M059J (cell line): ENCODE measurements around the gene HRH1. TPM values are rescaled to one million over a fixed set of nuclear protein-coding genes. Genes with fewer than 3 reads are reported as not detected.

Experiments
- DNase-seq: peaks from one replicate; pipeline ENCODE4 v3.0.0-alpha.2; 2012; ENCODE audit warnings: low read depth
- total RNA-seq: library from RNA; depleted of rRNA; stranded (reverse); fragments of >200 nt; shearing (Covaris generic); gene quantifications from 2 replicates; pipeline ENCODE4 v1.2.3, GENCODE V29; 2014

Gene HRH1
- total RNA-seq, 1 experiment from 2014 or later, result 21.8 TPM

GRCh38 chr3:11168881-11169805, 14.8 kb downstream of the HRH1 start:
- peak; percentile 88 for DNase-seq

DNA sequence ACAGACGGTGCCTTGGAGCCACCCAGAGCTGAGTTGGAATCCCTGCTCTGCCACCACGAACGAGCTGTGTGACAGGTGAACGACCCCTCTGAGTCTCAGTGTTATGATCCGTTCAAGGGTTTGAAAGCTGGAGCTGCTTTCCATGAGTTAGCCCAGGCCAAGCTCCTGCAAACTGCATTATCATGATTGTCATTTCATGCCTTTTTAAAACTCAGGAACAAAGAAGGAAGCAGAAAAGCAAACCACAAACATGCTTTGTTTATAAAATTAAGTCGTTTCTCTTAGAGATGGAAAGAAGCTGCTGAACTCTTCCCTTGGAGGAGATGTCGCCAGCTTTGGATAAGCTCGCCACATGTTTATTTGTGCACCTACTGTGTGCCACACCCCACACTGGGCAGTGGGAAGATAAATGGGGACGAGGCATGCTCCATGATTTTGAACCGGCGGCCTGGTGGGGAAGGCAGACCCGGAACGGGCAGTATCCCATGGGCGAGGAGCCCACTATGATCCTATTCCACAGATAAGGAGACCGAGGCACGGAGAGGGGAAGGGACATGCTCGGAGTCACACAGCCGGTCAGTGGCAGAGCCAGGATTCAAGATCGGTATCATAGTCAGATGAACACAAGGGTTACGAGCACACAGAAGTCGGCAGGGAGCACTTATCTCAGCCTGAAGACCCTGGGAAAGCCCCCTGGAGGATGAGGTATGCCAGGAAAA, 15.9 kb downstream of the HRH1 start:
- peak; percentile 66 for DNase-seq

- no peak for DNase-seq
Measured at GRCh38 chr3:11172096-11172690, 17.9 kb downstream of the HRH1 start.

- DNase-seq, result no peak
Measured at GRCh38 chr3:11173828-11174465, 19.7 kb downstream of the HRH1 start.

GRCh38 chr3:11178421-11178820, 24.1 kb downstream of the HRH1 start:
- no peak for DNase-seq

DNA sequence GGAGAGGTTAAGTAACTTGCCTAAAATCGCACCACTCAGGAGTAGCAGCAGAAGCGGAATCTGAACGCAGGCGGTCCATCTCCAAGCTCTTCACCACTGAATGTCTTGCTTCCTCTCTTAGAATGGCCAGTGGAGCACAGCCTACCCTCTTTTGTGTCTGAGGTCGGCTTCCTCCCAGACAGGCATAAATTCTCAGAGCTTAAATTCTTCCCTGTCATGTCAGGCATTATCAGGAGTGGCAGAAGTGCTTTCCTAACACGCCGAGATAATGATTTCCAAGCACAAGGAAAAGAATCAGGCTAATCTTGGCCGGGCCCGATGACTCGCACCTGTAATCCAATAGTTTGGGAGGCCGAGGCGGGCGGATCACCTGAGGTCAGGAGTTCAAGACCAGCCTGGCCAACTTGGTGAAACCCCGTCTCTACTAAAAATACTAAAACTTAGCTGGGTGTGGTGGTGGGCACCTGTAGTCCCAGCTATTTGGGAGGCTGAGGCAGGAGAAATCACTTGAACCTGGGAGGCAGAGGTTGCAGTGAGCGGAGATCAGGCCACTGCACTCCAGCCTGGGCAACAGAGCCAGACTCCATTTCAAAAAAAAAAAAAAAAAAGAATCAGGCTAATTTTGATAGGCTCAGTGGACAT, 30.2 kb downstream of the HRH1 start:
- DNase-seq, result peak; percentile 42

DNA sequence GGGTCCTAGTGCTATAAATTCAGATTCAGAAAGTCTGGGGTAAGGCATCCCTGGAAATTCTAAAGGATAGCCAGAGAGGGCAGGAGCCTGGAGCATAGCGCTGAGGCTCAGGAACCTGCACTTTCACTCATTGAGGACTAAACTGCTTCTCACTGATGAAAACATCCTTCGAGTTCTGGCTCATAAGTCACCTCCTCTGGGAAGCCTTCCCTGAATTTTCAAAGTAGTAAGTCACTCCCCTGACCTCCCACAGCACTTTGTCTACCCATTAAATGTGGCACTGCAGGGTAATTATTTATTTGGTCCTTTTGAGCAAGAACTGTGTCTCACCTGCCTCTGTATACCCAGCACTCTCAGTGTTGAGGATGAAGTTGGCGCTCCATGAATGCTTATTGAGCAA, 30.9 kb downstream of the HRH1 start:
- no peak for DNase-seq

DNA sequence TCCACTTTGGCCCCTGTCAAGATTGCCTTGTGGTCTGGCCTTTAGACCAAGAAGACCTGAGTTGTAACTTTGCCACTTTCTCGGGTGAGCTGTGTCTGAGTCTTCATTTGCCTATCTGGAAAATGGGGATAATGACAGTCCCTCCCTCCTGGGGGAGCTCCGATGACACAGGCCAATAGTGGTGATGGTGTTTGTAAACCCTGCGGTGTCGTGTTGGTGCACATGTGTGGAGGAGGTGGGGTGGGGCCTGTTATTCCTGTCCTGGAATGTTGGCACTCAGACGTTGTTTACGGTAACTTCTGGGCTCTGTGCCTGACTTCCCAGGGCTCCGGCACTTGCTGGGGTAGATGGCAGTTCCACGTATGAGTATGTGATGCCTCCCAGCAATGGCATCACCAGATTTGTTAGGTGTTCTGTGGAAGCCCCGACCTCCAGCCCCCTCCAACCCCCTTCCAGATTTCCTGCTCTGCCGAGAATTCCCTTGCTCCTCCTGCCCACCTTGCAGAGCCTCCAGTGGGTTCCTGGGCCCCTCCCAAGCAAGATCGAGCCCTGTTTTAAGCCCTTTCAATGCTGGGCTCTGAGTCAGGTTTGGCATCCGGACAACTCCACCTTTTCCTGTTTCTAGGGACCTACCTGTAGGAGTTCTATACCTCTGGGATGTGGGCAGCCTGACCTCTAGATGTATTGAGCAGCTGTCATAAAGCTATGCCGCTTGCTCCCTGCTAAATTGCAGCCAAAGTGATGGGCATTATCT, 31.4 kb downstream of the HRH1 start:
- DNase-seq, result peak; percentile 96

GRCh38 chr3:11186318-11186692, 32.0 kb downstream of the HRH1 start:
- peak; percentile 51 for DNase-seq

DNA sequence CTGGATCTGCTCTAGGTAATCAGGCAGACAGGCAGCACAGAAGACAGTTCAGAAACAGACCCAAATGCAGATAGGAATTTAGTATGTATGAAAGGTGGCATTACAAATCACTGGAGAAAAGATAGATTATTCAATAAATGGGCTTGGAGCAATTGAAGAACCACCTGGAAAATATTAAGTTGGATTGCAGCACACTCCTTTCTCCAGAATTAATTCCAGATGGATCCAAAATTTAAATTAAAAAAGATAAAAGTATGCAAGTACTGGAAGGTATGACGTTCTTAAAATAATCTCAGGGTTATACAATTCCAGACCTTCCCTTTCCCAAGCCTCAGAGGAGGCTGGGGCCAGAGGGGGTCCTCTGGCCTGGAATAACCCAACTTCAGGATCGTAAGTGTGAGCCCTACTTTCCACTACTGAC, 32.5 kb downstream of the HRH1 start:
- no peak for DNase-seq

GRCh38 chr3:11187681-11188080, 33.4 kb downstream of the HRH1 start:
- DNase-seq, result no peak

DNA sequence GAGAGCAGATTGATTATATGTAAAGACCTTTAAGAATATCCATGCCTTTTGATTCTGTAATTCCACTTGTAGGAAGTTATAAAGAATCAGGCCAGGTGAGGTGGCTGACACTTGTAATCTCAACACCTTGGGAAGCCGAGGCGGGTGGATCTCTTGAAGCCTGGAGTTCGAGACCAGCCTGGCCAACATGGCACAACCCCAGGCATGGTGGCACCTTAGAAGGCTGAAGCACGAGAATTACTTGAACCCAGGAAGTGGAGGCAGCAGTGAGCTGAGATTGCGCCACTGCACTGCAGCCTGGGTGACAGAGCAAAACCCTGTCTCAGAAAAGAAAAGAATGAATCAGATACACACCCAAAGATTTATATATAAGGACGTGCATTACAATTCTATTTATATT, 33.9 kb downstream of the HRH1 start:
- DNase-seq, result no peak

GRCh38 chr3:11195201-11195600, 40.9 kb downstream of the HRH1 start:
- DNase-seq, result peak; percentile 83

DNA sequence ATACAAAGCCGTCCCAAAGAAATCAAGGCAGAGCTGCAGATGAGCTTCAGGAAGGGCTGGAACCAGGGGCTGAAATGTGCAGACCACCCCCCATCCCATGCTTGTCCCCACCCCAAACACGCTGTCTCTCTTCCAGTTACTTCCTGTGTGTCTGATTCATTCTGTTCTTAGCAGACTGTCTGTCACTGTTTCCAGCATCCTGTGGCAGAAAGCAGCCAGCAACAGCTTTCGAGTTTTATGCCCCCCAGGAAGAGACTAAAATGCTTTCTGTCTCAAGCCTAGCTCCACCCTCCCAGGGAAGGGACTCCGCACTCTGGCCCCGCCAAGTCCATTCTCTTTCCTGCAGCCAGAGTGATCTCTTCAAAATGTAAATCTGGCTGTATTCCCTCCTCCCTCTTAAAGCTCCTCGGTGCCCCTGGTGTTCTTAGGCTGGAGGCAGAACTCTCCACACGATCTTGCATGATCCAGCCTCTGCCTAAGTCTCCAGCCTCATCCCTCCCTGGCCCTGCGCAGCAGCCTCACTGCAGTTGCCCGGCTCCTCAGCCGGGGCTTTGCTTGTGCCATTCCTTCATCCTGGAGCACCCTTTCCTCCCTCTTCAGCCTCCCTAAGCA, 41.5 kb downstream of the HRH1 start:
- DNase-seq, result peak; percentile 87

DNA sequence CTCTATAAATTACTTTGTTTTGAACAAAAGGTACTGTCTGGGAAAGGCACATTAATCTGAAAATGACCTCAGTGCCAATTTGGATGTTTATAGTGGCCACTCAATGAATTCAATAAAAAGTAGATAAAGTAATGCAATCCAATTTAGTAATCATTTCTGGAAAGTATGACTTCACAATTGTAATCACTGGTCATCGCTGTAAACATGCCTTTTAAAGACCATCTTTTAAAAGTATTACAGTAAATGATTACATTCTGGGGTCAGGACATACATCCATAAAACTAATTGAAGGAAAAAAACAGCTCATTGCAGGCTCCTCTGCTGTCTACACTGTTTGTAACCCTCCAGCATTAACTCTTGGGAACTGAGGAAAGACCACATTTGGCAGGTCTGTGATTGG, 43.2 kb downstream of the HRH1 start:
- DNase-seq, result peak; percentile 34

- no peak for DNase-seq
Measured at GRCh38 chr3:11198070-11198469, 43.8 kb downstream of the HRH1 start.

GRCh38 chr3:11198495-11198894, 44.2 kb downstream of the HRH1 start:
- no peak for DNase-seq

GRCh38 chr3:11199902-11200845, 45.9 kb downstream of the HRH1 start:
- no peak for DNase-seq
